Effector CD4-positive, alpha-beta T cell (primary cell): ENCODE results near the gene MYO1B.

Experiments
- DNase-seq: peaks from one replicate; pipeline ENCODE4 v3.0.0-alpha.2; 2020

MYO1B gene

GRCh38 chr2:191301971-191302370, 56.8 kb downstream of the MYO1B start:
- no peak for DNase-seq

- no peak for DNase-seq
Measured at GRCh38 chr2:191302459-191303139, 57.4 kb downstream of the MYO1B start.

- no peak for DNase-seq
Measured at GRCh38 chr2:191303140-191304005, 58.2 kb downstream of the MYO1B start.

- DNase-seq = no peak
Measured at GRCh38 chr2:191304939-191305875, 60.0 kb downstream of the MYO1B start.

GRCh38 chr2:191308026-191308425, 62.8 kb downstream of the MYO1B start:
- DNase-seq = no peak

GRCh38 chr2:191311156-191311555, 66.0 kb downstream of the MYO1B start:
- no peak for DNase-seq

- DNase-seq = no peak
Measured at GRCh38 chr2:191311627-191312026, 66.4 kb downstream of the MYO1B start.

GRCh38 chr2:191312163-191312562, 67.0 kb downstream of the MYO1B start:
- no peak for DNase-seq

GRCh38 chr2:191312662-191313061, 67.5 kb downstream of the MYO1B start:
- no peak for DNase-seq

GRCh38 chr2:191314697-191315364, 69.6 kb downstream of the MYO1B start:
- no peak for DNase-seq

GRCh38 chr2:191315365-191315752, 70.2 kb downstream of the MYO1B start:
- DNase-seq = no peak

GRCh38 chr2:191316246-191316994, 71.2 kb downstream of the MYO1B start:
- DNase-seq = no peak

- DNase-seq = no peak
Measured at GRCh38 chr2:191318037-191318728, 73.0 kb downstream of the MYO1B start.

GRCh38 chr2:191318729-191319078, 73.5 kb downstream of the MYO1B start:
- DNase-seq = no peak

GRCh38 chr2:191319186-191319585, 74.0 kb downstream of the MYO1B start:
- DNase-seq = no peak

- no peak for DNase-seq
Measured at GRCh38 chr2:191320881-191321280, 75.7 kb downstream of the MYO1B start.

GRCh38 chr2:191321861-191322662, 76.9 kb downstream of the MYO1B start:
- no peak for DNase-seq

- no peak for DNase-seq
Measured at GRCh38 chr2:191322828-191323506, 77.8 kb downstream of the MYO1B start.

GRCh38 chr2:191325651-191326365, 80.6 kb downstream of the MYO1B start:
- no peak for DNase-seq
